HL-60 (cell line): Measurements from ENCODE around the gene INTS12.

Experiments used
- POLR2AphosphoS5 ChIP-seq: IDR thresholded peaks from 2 replicates; pipeline ENCODE4 v1.6.1; 2012; ENCODE audit warnings: low read depth
- TF ChIP-seq, protein P1 (sequence below): IDR thresholded peaks from one replicate; pipeline ENCODE4 v1.5.1; 2011; ENCODE audit warnings: low read length, control low read depth, inconsistent platforms; ENCODE audit not compliant: insufficient read depth
- TF ChIP-seq, protein P2 (sequence below): IDR thresholded peaks from 2 replicates; pipeline ENCODE4 v1.6.1; 2012; ENCODE audit warnings: low read depth; ENCODE audit not compliant: insufficient replicate concordance

DNA sequence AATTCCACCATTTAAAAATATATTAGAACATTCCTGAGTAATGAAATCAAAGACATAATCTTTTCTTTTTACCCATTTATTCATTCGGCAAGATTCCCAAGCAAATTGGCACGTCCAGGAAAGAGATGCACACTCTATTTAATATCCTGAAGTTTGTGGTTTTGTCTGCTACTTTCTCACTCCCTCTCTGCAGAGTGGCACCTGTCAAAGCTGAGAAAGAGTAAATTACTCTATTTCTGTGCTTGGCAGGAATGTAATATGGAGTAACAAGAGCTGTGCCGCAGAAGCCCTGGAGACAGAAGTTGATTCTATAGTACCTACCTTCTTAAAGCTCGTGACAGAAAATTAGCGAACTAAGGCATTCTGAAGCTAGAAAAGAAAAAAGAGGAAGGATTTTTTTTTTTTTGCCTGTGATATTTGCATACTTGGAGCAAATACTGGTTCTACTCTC, 5.6 kb upstream of the INTS12 start:
- TF ChIP-seq, protein P1, sequence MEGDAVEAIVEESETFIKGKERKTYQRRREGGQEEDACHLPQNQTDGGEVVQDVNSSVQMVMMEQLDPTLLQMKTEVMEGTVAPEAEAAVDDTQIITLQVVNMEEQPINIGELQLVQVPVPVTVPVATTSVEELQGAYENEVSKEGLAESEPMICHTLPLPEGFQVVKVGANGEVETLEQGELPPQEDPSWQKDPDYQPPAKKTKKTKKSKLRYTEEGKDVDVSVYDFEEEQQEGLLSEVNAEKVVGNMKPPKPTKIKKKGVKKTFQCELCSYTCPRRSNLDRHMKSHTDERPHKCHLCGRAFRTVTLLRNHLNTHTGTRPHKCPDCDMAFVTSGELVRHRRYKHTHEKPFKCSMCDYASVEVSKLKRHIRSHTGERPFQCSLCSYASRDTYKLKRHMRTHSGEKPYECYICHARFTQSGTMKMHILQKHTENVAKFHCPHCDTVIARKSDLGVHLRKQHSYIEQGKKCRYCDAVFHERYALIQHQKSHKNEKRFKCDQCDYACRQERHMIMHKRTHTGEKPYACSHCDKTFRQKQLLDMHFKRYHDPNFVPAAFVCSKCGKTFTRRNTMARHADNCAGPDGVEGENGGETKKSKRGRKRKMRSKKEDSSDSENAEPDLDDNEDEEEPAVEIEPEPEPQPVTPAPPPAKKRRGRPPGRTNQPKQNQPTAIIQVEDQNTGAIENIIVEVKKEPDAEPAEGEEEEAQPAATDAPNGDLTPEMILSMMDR, result no peak
- TF ChIP-seq POLR2AphosphoS5, result no peak
- TF ChIP-seq, protein P2, sequence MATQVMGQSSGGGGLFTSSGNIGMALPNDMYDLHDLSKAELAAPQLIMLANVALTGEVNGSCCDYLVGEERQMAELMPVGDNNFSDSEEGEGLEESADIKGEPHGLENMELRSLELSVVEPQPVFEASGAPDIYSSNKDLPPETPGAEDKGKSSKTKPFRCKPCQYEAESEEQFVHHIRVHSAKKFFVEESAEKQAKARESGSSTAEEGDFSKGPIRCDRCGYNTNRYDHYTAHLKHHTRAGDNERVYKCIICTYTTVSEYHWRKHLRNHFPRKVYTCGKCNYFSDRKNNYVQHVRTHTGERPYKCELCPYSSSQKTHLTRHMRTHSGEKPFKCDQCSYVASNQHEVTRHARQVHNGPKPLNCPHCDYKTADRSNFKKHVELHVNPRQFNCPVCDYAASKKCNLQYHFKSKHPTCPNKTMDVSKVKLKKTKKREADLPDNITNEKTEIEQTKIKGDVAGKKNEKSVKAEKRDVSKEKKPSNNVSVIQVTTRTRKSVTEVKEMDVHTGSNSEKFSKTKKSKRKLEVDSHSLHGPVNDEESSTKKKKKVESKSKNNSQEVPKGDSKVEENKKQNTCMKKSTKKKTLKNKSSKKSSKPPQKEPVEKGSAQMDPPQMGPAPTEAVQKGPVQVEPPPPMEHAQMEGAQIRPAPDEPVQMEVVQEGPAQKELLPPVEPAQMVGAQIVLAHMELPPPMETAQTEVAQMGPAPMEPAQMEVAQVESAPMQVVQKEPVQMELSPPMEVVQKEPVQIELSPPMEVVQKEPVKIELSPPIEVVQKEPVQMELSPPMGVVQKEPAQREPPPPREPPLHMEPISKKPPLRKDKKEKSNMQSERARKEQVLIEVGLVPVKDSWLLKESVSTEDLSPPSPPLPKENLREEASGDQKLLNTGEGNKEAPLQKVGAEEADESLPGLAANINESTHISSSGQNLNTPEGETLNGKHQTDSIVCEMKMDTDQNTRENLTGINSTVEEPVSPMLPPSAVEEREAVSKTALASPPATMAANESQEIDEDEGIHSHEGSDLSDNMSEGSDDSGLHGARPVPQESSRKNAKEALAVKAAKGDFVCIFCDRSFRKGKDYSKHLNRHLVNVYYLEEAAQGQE, result no peak
